Stimulated activated CD8-positive, alpha-beta memory T cell treated with anti-CD3 and anti-CD28 coated beads, Interleukin-7, amount 100 ng/mL, for 4 hours (primary cell): ENCODE data around the gene MICAL2.

Experiments
- DNase-seq, 2 donors: peaks; one replicate each; pipeline ENCODE4 v3.0.0-alpha.2; 2020; ENCODE audit warnings: low read depth in 2 of 2

The MICAL2 gene

GRCh38 chr11:12286606-12287005, 176.2 kb downstream of the MICAL2 start:
- DNase-seq: no peak

GRCh38 chr11:12287009-12287373, 176.6 kb downstream of the MICAL2 start:
- DNase-seq: no peak

GRCh38 chr11:12287374-12288211, 177.2 kb downstream of the MICAL2 start:
- no peak for DNase-seq

DNA sequence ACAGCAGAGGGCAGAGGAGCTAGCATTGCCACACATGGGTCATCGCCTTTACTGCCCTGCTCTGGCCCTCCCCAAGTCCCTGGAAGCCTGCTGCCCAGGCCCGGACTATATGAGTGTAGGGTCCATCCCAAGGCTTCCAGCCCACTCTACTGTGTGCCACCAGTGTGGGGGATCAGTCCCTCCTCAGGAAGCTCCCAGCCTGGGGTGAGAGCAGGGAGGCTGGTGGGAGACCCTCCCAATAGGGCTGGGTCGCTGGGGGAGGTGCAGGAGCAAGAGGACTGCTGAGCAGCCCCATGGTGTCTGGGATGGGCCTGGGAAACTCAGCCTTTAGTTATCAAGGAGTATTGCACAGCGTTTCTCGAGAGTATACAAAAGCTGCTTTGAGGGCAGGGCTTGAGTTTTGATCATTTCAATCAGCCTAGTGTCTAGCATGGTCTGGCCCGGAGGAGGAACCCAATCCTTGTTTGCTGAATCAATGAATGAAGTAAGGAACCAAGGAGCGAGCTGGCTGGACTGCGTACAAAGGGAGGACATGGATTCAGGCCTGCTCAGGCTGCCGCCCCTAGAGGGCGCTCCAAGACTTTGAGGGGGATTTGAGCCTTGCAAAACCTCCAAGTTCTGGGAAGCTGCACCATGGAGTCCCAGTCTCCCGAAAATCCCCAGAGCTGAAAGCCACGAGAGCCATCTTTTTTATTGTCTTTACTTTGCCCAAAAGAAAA, 178.0 kb downstream of the MICAL2 start:
- peak in 1 of 2 donors; percentile 12 for DNase-seq

DNA sequence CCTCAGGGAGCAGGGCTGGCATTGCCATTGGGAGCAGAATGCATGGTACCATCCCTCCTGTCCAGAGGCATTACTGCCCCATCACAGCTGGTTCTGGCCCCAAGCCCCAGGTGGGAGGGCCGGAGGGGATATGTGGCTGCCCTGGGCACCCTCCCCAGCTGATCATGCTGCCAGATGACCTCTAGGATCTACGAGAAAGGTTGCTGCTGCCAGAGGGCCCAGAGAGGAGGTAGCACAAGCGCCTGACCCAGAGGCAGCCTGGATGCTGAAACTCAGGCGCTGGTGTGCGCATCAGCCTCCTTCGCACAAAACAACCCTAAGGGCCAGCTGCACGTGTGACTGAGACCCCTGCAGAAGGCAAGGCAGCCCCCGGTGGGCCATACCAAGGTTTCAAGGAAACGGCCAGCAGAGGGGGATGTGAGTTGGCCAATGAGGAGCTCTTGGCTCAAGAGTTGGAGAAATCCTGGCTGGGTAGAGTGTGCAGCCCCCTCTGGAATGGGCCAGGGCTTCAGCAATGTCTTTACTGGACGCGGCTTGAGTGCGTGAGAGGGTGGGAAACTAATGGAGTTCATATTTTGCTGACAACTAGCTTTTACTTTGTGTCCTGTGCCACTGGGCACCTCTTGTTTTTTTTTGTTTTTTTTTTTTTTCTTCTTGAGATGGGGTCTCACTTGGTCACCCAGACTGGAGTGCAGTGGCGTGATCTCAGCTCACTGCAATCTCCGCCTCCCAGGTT, 178.7 kb downstream of the MICAL2 start:
- DNase-seq: no peak

DNA sequence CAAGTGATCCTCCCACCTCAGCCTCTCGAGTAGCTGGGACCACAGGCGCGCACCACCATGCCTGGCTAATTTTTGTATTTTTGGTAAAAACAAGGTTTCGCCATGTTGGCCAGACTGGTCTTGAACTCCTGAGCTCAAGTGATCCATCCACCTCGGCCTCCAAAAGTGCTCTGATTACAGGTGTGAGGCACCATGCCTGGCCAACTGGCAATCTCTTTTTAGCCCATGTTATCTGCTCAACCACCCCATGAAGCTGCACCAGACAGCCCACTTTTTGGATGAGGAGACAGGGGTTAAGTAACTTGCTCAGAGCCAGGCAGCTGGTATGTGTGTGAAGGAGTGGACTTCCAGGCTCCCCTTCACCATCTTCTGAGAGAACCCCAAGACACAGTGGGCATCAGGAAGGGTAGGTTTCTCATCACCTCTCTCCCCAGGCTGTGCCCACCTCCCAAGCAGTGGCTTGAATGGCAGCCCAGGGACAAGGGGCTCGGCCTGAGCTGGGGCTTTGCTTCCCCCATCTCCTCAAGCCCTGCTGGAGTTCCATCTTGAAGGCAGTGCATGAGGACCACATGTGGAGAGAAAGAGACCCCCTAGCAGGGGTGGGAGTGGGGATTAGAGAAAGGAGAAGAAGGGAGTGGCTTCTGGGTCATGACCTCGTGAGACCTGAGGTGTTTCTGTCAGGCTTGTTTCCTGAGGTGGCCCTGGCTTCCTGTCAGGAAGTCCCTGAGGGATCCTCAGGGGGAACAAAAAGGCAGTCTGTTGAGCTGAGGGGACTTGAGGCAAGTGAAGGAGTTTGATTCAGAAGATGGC, 179.5 kb downstream of the MICAL2 start:
- DNase-seq: no peak

GRCh38 chr11:12290477-12290922, 180.1 kb downstream of the MICAL2 start:
- DNase-seq: no peak

- DNase-seq: no peak
These were observed 180.9 kb downstream of the MICAL2 start for GRCh38 chr11:12291313-12291712.

GRCh38 chr11:12291766-12292165, 181.4 kb downstream of the MICAL2 start:
- no peak for DNase-seq

DNA sequence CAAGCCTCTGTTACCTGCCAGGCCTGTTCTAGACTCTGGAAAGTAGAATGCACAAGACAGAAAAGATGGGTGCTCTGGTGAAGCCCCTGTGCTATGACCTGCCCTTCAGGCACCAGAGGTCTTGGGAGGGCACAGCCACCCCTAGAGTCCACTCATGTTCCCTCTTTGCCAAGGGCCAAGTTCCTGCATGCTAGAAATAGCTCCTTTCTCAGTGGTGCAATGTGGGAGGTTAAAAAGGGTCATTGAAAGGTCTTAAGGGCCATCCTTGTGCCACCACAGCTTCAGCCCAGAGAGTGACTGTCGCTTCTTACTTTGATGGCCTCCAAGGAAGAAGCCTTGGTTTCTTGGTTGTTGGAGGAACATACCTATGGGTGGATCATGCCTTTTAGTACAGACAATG, 182.4 kb downstream of the MICAL2 start:
- DNase-seq: no peak

GRCh38 chr11:12293486-12293885, 183.1 kb downstream of the MICAL2 start:
- DNase-seq: no peak

GRCh38 chr11:12294613-12295012, 184.2 kb downstream of the MICAL2 start:
- DNase-seq: no peak

GRCh38 chr11:12295943-12296342, 185.6 kb downstream of the MICAL2 start:
- no peak for DNase-seq

GRCh38 chr11:12298610-12299009, 188.2 kb downstream of the MICAL2 start:
- no peak for DNase-seq

GRCh38 chr11:12301379-12301778, 191.0 kb downstream of the MICAL2 start:
- DNase-seq: no peak

DNA sequence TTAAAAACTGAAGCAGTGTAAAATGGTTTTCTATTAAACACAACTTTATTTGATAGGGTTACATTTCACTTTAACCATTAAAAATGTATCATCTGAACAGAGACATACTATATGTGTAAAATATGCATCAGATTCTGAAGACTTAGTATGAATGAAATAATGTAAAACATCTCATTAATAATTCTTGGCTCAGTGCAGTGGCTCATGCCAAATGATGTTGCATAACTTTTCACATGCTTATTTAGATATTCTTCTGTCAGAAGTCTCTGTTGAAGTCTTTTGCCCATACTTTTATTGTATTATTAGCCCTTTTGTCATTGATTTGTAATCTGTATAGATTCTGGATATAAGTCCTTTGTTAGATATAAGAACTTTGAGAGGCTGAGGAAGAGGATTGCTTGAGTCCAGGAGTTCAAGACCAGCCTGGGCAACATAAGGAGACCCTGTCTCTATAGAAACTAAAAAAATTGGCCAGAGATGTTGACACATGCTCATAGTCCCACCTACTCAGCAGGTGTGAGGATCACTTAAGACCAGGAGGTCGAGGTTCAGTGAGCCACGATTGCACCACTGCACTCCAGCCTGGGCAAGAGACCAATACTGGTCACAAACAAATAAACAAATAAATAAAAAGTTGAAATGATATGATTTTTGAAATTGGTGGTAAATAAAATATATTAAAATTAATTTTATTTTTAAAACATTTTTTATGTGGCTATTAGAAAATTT, 193.2 kb downstream of the MICAL2 start:
- DNase-seq: no peak

GRCh38 chr11:12306830-12307229, 196.4 kb downstream of the MICAL2 start:
- DNase-seq: no peak

- no peak for DNase-seq
These were observed 201.7 kb downstream of the MICAL2 start for GRCh38 chr11:12312132-12312531.
